Neuronal stem cell (in vitro differentiated cells): ENCODE measurements around the gene DKK1. TPM values are rescaled to one million over a fixed set of nuclear protein-coding genes. Genes with fewer than 3 reads are reported as not detected.

ENCODE experiments used
- DNase-seq: peaks from one replicate; pipeline ENCODE4 v3.0.0-alpha.2; 2013; ENCODE audit warnings: low spot score
- H2AFZ ChIP-seq: one replicate; pipeline ENCODE4 v1.6.1; 2013; ENCODE audit warnings: mild to moderate bottlenecking, low read length, inconsistent platforms
- H2AK5ac ChIP-seq: 2 replicates; pipeline ENCODE4 v1.6.1; 2013; ENCODE audit warnings: low read depth, mild to moderate bottlenecking, inconsistent platforms, low read length, moderate library complexity, mixed read lengths
- H2BK120ac ChIP-seq: 2 replicates; pipeline ENCODE4 v1.6.1; 2013; ENCODE audit warnings: low read depth, mild to moderate bottlenecking, inconsistent platforms, low read length, moderate library complexity, mixed read lengths
- H2BK12ac ChIP-seq: one replicate; pipeline ENCODE4 v1.6.1; 2013; ENCODE audit warnings: low read length, inconsistent platforms
- H2BK15ac ChIP-seq: 2 replicates; pipeline ENCODE4 v1.6.1; 2013; ENCODE audit warnings: mild to moderate bottlenecking, low read length, inconsistent platforms, mixed read lengths
- H2BK5ac ChIP-seq: one replicate; pipeline ENCODE4 v1.6.1; 2013; ENCODE audit warnings: inconsistent platforms, mild to moderate bottlenecking, low read length, moderate library complexity
- H3K14ac ChIP-seq: one replicate; pipeline ENCODE4 v1.6.1; 2013; ENCODE audit warnings: low read length, inconsistent platforms
- H3K18ac ChIP-seq: 2 replicates; pipeline ENCODE4 v1.6.1; 2013; ENCODE audit warnings: low read length, inconsistent platforms
- H3K23ac ChIP-seq: 2 replicates; pipeline ENCODE4 v1.6.1; 2013; ENCODE audit warnings: low read depth, mild to moderate bottlenecking, mixed read lengths, low read length, inconsistent platforms; ENCODE audit not compliant: poor library complexity
- H3K27ac ChIP-seq: replicated peaks from 3 replicates; pipeline ENCODE4 v1.5.1; 2013; ENCODE audit warnings: low read length, inconsistent platforms
- H3K27me3 ChIP-seq, 3 experiments: 2 replicates each; pipeline ENCODE4 v1.6.1; 2013; ENCODE audit warnings: low read length in 3 of 3, mild to moderate bottlenecking in 2 of 3, inconsistent platforms in 1 of 3, low read depth in 1 of 3, mixed read lengths in 1 of 3, moderate library complexity in 1 of 3; ENCODE audit not compliant: control insufficient read depth in 3 of 3, insufficient read depth in 3 of 3
- H3K36me3 ChIP-seq, 2 donors: replicated peaks in 1 of 2; 2 replicates each; pipeline ENCODE4 v1.6.1; 2013; ENCODE audit warnings: low read length in 2 of 2; ENCODE audit not compliant: control insufficient read depth in 2 of 2, insufficient read depth in 2 of 2
- H3K4ac ChIP-seq: 2 replicates; pipeline ENCODE4 v1.6.1; 2013; ENCODE audit warnings: inconsistent platforms, mild to moderate bottlenecking, low read length, moderate library complexity
- H3K4me1 ChIP-seq, 2 donors: 1 replicate in 1 of 2; 2 replicates in 1 of 2; pipeline ENCODE4 v1.6.1; 2013; ENCODE audit warnings: low read length in 2 of 2, low read depth in 1 of 2; ENCODE audit not compliant: control insufficient read depth in 2 of 2, insufficient read depth in 1 of 2
- H3K4me2 ChIP-seq: one replicate; pipeline ENCODE4 v1.6.1; 2013; ENCODE audit warnings: mild to moderate bottlenecking, low read length, inconsistent platforms; ENCODE audit not compliant: insufficient read depth, poor library complexity, severe bottlenecking
- H3K4me3 ChIP-seq, 2 donors: 2 replicates each; pipeline ENCODE4 v1.5.1; 2013; ENCODE audit warnings: low read length in 2 of 2, mild to moderate bottlenecking in 2 of 2, inconsistent platforms in 1 of 2, moderate library complexity in 1 of 2
- H3K79me1 ChIP-seq: one replicate; pipeline ENCODE4 v1.6.1; 2013; ENCODE audit warnings: low read depth, mild to moderate bottlenecking, inconsistent platforms, low read length, moderate library complexity
- H3K9ac ChIP-seq: one replicate; pipeline ENCODE4 v1.6.1; 2013; ENCODE audit warnings: mild to moderate bottlenecking, low read depth, low read length, inconsistent platforms; ENCODE audit not compliant: poor library complexity
- H3K9me3 ChIP-seq, 2 donors: replicated peaks in 1 of 2; 2 replicates each; pipeline versions ENCODE3 to v1.6.1; 2013; ENCODE audit warnings: low read length in 2 of 2, mild to moderate bottlenecking in 2 of 2, inconsistent platforms in 1 of 2, low read depth in 1 of 2, mixed read lengths in 1 of 2, moderate library complexity in 1 of 2; ENCODE audit not compliant: control insufficient read depth in 2 of 2, insufficient read depth in 1 of 2
- H4K8ac ChIP-seq: one replicate; pipeline ENCODE4 v1.6.1; 2013; ENCODE audit warnings: low read depth, mild to moderate bottlenecking, inconsistent platforms, low read length, moderate library complexity
- H4K91ac ChIP-seq: one replicate; pipeline ENCODE4 v1.6.1; 2013; ENCODE audit warnings: low read length, low read depth, mild to moderate bottlenecking, inconsistent platforms; ENCODE audit not compliant: poor library complexity
- WGBS, 2 donors: extraction: QIAGEN DNeasy Blood & Tissue Kit; methylation state at CpG; one replicate each; pipeline ENCODE4 v1.1.7; 2013; ENCODE audit warnings: missing lambda C conversion rate in 2 of 2, mixed read lengths in 1 of 2; ENCODE audit not compliant: insufficient read length in 2 of 2, insufficient replicate concordance in 1 of 2; ENCODE audit errors: extremely low coverage in 2 of 2; 5-methylcytosine and 5-hydroxymethylcytosine counted together
- polyA plus RNA-seq, 2 experiments: library from polyadenylated mRNA; stranded (reverse); fragments of 200-250 nt; gene quantifications; one replicate each; pipeline ENCODE4 v1.2.3, GENCODE V29; 2013

The DKK1 gene
- not detected for polyA plus RNA-seq (2013, experiment 1 of 2)
- 0.01 TPM for polyA plus RNA-seq (2013, experiment 2 of 2)

- Histone ChIP-seq H4K8ac (no peak within 1 kb of the TSS), H3K27me3 (peaks cover 7 to 53% (median 8%) of the 10 kb centered on the region in 3 experiments), H3K4me1 (peaks cover 2 to 8% of the 10 kb centered on the region in 2 donors), H2BK15ac (no peak within 1 kb of the TSS), H3K23ac (no peak within 1 kb of the TSS), H3K4ac (no peak within 1 kb of the TSS), H2AFZ (peak within 1 kb of the TSS; percentile 93), H3K18ac (peak within 1 kb of the TSS; percentile 67), H2BK5ac (no peak within 1 kb of the TSS), H3K4me2 (peak within 1 kb of the TSS; percentile 87), H2AK5ac (peak within 1 kb of the TSS; percentile 68), H3K79me1 (no peaks in the 10 kb centered on the region), H3K27ac (no peak within 1 kb of the TSS), H2BK12ac (no peak within 1 kb of the TSS), H3K14ac (no peak within 1 kb of the TSS), H4K91ac (no peak within 1 kb of the TSS), H3K36me3 (no peaks in the 10 kb centered on the region), H3K9me3 (no peaks in the 10 kb centered on the region), H3K4me3 (peak within 1 kb of the TSS; percentile 53 to 66), H2BK120ac (no peak within 1 kb of the TSS), H3K9ac (no peak within 1 kb of the TSS)
- peak; percentile 56 for DNase-seq
- no CpG with 5 or more reads among the region's 55 CpGs for WGBS, 2 donors
Measured at GRCh38 chr10:52313933-52314821, at the start of gene DKK1. DKK1 (plus strand) TSS chr10:52314281; CDS start chr10:52314435, 154 bp downstream.

- no peaks in the 10 kb centered on the region for H3K79me1 ChIP-seq
- H3K4ac ChIP-seq = no peak overlapping the region
- H2AK5ac ChIP-seq = no peak overlapping the region
- H3K14ac ChIP-seq = no peak overlapping the region
- H3K4me1 ChIP-seq = no peaks in the 10 kb centered on the region
- H2BK12ac ChIP-seq = no peak overlapping the region
- no peak overlapping the region for H3K18ac ChIP-seq
- no peak overlapping the region for H2BK5ac ChIP-seq
- H4K91ac ChIP-seq = no peak overlapping the region
- no peak overlapping the region for H3K4me3 ChIP-seq
- H3K36me3 ChIP-seq = no peaks in the 10 kb centered on the region
- H3K9me3 ChIP-seq = no peaks in the 10 kb centered on the region
- H3K4me2 ChIP-seq = no peak overlapping the region
- no peak overlapping the region for H2BK120ac ChIP-seq
- H3K23ac ChIP-seq = no peak overlapping the region
- no peak overlapping the region for H4K8ac ChIP-seq
- DNase-seq = no peak
- no CpG with 5 or more reads among the region's 3 CpGs for WGBS, 2 donors
- H3K9ac ChIP-seq = no peak overlapping the region
- no peaks in the 10 kb centered on the region for H3K27me3 ChIP-seq
- no peak overlapping the region for H2AFZ ChIP-seq
- H2BK15ac ChIP-seq = no peak overlapping the region
- H3K27ac ChIP-seq = no peak overlapping the region
Measured at GRCh38 chr10:52265131-52265926, 48.8 kb upstream of the DKK1 start.

- WGBS, 2 donors = no CpG with 5 or more reads among the region's 1 CpG
Measured at GRCh38 chr10:52266858-52267257, 47.2 kb upstream of the DKK1 start.

GRCh38 chr10:52268790-52269189, 45.3 kb upstream of the DKK1 start:
- H3K23ac ChIP-seq = no peak overlapping the region
- no peak for DNase-seq
- H3K4me2 ChIP-seq = no peak overlapping the region
- no peak overlapping the region for H3K27ac ChIP-seq
- no peak overlapping the region for H2BK15ac ChIP-seq
- no peak overlapping the region for H3K4ac ChIP-seq
- no peak overlapping the region for H3K18ac ChIP-seq
- H2BK5ac ChIP-seq = no peak overlapping the region
- no peak overlapping the region for H3K14ac ChIP-seq
- H4K91ac ChIP-seq = no peak overlapping the region
- H2BK120ac ChIP-seq = no peak overlapping the region
- no peaks in the 10 kb centered on the region for H3K27me3 ChIP-seq
- no peaks in the 10 kb centered on the region for H3K9me3 ChIP-seq
- no peaks in the 10 kb centered on the region for H3K4me1 ChIP-seq
- H3K9ac ChIP-seq = no peak overlapping the region
- H2BK12ac ChIP-seq = no peak overlapping the region
- no peaks in the 10 kb centered on the region for H3K36me3 ChIP-seq
- H3K4me3 ChIP-seq = no peak overlapping the region
- no peaks in the 10 kb centered on the region for H3K79me1 ChIP-seq
- H2AK5ac ChIP-seq = no peak overlapping the region
- no peak overlapping the region for H4K8ac ChIP-seq
- no peak overlapping the region for H2AFZ ChIP-seq
- WGBS, 2 donors = no CpG with 5 or more reads among the region's 2 CpGs

More at GRCh38 chr10:52266858-52267257, 47.2 kb upstream of the DKK1 start:
- no peaks in the 10 kb centered on the region for H3K9me3 ChIP-seq
- H3K9ac ChIP-seq = no peak overlapping the region
- no peak overlapping the region for H3K14ac ChIP-seq
- H3K27me3 ChIP-seq = no peaks in the 10 kb centered on the region
- H4K8ac ChIP-seq = no peak overlapping the region
- no peaks in the 10 kb centered on the region for H3K36me3 ChIP-seq
- no peak overlapping the region for H2BK12ac ChIP-seq
- no peak overlapping the region for H2AK5ac ChIP-seq
- no peak overlapping the region for H2BK5ac ChIP-seq
- no peak overlapping the region for H3K4me2 ChIP-seq
- no peak overlapping the region for H2BK120ac ChIP-seq
- no peak overlapping the region for H2AFZ ChIP-seq
- no peak overlapping the region for H2BK15ac ChIP-seq
- H3K27ac ChIP-seq = no peak overlapping the region
- no peak overlapping the region for H3K4me3 ChIP-seq
- H3K23ac ChIP-seq = no peak overlapping the region
- no peak for DNase-seq
- no peaks in the 10 kb centered on the region for H3K4me1 ChIP-seq
- no peaks in the 10 kb centered on the region for H3K79me1 ChIP-seq
- H3K18ac ChIP-seq = no peak overlapping the region
- H4K91ac ChIP-seq = no peak overlapping the region
- no peak overlapping the region for H3K4ac ChIP-seq
